ENCODE data around the gene SDK1. TPM values are rescaled to one million over a fixed set of nuclear protein-coding genes. Genes with fewer than 3 reads are reported as not detected.

SDK1 gene
- total RNA-seq, 6 experiments from 2014 or later = not detected

DNA sequence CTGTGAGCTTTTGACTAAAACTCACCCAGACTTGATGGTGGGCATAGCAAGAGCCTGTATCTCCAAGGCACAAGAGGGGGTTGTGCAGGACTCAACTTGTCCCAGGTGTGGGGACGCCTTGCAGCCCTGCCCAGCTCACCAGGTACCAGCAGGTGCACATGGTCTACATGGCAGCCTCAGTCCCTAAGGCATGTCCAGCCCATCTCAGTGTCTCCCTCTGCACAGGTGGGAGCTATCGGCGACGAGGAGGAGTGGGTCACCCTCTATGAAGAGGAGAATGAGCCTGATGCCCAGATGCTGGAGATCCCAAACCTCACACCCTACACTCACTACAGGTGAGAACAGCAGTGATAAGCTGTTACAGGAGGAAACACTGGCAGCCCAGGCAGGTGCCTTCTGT, 809.4 kb downstream of the SDK1 start:
- Mint-ChIP-seq H3K36me3 (ENCODE audit: low read depth) (peaks cover 7% of the 10 kb centered on the region), H3K27me3 (ENCODE audit: insufficient read depth) (no peaks in the 10 kb centered on the region; the same call in 1 of the 2 replicates), H3K4me1 (ENCODE audit: low read depth) (no peaks in the 10 kb centered on the region), H3K27ac (no peak overlapping the region), H3K4me3 (no peak overlapping the region), H3K9me3 (peaks cover 72% of the 10 kb centered on the region)
- no peak for DNase-seq
- TF ChIP-seq CTCF (IDR thresholded peaks at IDR 0.05) = no peak

DNA sequence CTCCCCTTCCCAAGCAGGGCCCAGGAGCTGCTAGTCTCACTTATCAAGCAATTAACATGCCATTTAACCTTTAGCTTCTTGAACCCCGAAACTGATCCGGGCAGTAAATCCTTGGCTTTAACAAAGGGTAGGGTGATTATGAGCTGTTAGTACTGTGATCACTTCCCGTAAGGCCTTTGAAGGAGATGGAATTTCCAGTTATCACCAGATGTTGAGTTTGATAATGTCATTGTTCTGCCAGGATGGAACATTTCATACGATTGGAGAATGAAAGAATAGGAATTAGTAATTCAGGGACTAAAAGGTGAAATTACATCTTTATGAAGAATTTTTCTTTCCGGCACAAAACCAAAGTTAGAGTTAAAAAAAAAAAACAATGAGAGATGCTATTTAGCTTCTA, 810.1 kb downstream of the SDK1 start:
- no peak for DNase-seq
- Mint-ChIP-seq H3K36me3 (ENCODE audit: low read depth) (peaks cover 11% of the 10 kb centered on the region), H3K4me1 (ENCODE audit: low read depth) (no peaks in the 10 kb centered on the region), H3K9me3 (peaks cover 69% of the 10 kb centered on the region), H3K27me3 (ENCODE audit: insufficient read depth) (no peaks in the 10 kb centered on the region; the same call in 1 of the 2 replicates), H3K4me3 (no peak overlapping the region), H3K27ac (no peak overlapping the region)
- no peak for TF ChIP-seq CTCF (IDR thresholded peaks at IDR 0.05)

DNA sequence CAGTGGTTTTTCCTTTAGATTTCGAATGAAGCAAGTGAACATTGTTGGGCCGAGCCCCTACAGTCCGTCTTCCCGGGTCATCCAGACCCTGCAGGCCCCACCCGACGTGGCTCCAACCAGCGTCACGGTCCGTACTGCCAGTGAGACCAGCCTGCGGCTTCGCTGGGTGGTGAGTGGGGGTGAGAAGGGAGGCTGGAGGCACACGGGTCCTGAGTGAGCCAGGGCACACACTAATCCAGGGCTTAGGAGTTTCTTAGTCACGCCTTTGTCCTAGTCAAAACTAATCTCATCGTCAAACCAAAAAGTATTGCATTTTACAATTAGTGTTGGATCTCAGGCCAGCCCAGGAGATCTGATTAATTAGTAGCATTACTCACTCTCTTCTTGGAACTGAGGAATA, 812.2 kb downstream of the SDK1 start:
- TF ChIP-seq CTCF (IDR thresholded peaks at IDR 0.05) = no peak
- H3K36me3 Mint-ChIP-seq (ENCODE audit: low read depth) = peaks cover 6% of the 10 kb centered on the region
- no peak for DNase-seq
- no peak overlapping the region for H3K27ac Mint-ChIP-seq
- H3K4me1 Mint-ChIP-seq (ENCODE audit: low read depth) = no peaks in the 10 kb centered on the region
- H3K4me3 Mint-ChIP-seq = no peak overlapping the region
- peaks cover 65% of the 10 kb centered on the region for H3K9me3 Mint-ChIP-seq
- 0 out of 2 replicates have a peak, but pooled peaks cover 1% of the 10 kb centered on the region for H3K27me3 Mint-ChIP-seq (ENCODE audit: insufficient read depth)

- H3K9me3 Mint-ChIP-seq = peaks cover 64% of the 10 kb centered on the region
- H3K27ac Mint-ChIP-seq = no peak overlapping the region
- TF ChIP-seq CTCF (IDR thresholded peaks at IDR 0.05) = no peak
- H3K36me3 Mint-ChIP-seq (ENCODE audit: low read depth) = peaks cover 6% of the 10 kb centered on the region
- H3K27me3 Mint-ChIP-seq (ENCODE audit: insufficient read depth) = 0 out of 2 replicates have a peak, but pooled peaks cover 1% of the 10 kb centered on the region
- no peaks in the 10 kb centered on the region for H3K4me1 Mint-ChIP-seq (ENCODE audit: low read depth)
- no peak for DNase-seq
- H3K4me3 Mint-ChIP-seq = no peak overlapping the region
Measured at GRCh38 chr7:4113976-4114375, 812.9 kb downstream of the SDK1 start.

GRCh38 chr7:4115442-4115841, 814.4 kb downstream of the SDK1 start:
- Mint-ChIP-seq H3K36me3 (ENCODE audit: low read depth) (peaks cover 10% of the 10 kb centered on the region), H3K4me3 (no peak overlapping the region), H3K27ac (no peak overlapping the region), H3K9me3 (peaks cover 66% of the 10 kb centered on the region), H3K27me3 (ENCODE audit: insufficient read depth) (0 out of 2 replicates have a peak, but pooled peaks cover 1% of the 10 kb centered on the region), H3K4me1 (ENCODE audit: low read depth) (no peaks in the 10 kb centered on the region)
- no peak for TF ChIP-seq CTCF (IDR thresholded peaks at IDR 0.05)
- DNase-seq = no peak
